Panc1 (cell line): ENCODE measurements around the gene MSRB3. TPM values are rescaled to one million over a fixed set of nuclear protein-coding genes. Genes with fewer than 3 reads are reported as not detected.

Experiments used
- ATAC-seq: fragments of 200-7000 bp; cut with Tn5 transposase; 2 replicates; pipeline ENCODE4 v1.9.1; 2020; ENCODE audit warnings: mild to moderate bottlenecking, moderate library complexity
- BruUV-seq: library from RNA; stranded (reverse); fragments of 400-500 nt; replicated peaks from 2 replicates; lab custom pipeline; 2021; lab: Mats Ljungman, UMichigan
- CTCF ChIA-PET: fragments of 300-600 bp; sonication (Branson Sonifier 250); formaldehyde crosslinking; loops from one replicate; lab custom pipeline; 2022; ENCODE audit warnings: antibody characterized with exemption; lab: Charles Lee
- POLR2A ChIA-PET: fragments of 300-600 bp; sonication (Branson Sonifier 250); formaldehyde crosslinking; loops from one replicate; lab custom pipeline; 2022; ENCODE audit warnings: antibody characterized with exemption; lab: Charles Lee
- DNase-seq: peaks from one replicate; pipeline ENCODE4 v3.0.0-alpha.2; 2010; ENCODE audit warnings: low read depth, low spot score
- H3K27ac ChIP-seq: 2 replicates; pipeline ENCODE4 v1.5.1; 2011; ENCODE audit warnings: mild to moderate bottlenecking, low read length, inconsistent platforms
- H3K27me3 ChIP-seq: fragments of 200-500 bp; sonication (Bioruptor generic); 2 replicates; pipeline ENCODE4 v1.6.0; 2014; ENCODE audit warnings: low read length, inconsistent platforms; ENCODE audit not compliant: control insufficient read depth, insufficient read depth
- H3K36me3 ChIP-seq: fragments of 200-500 bp; sonication (Bioruptor generic); 2 replicates; pipeline ENCODE4 v1.5.1; 2014; ENCODE audit warnings: inconsistent platforms, mild to moderate bottlenecking, low read length, moderate library complexity; ENCODE audit not compliant: control insufficient read depth, insufficient read depth
- H3K4me1 ChIP-seq: 2 replicates; pipeline ENCODE4 v1.5.1; 2011; ENCODE audit warnings: inconsistent platforms, mild to moderate bottlenecking, low read length, moderate library complexity; ENCODE audit not compliant: control insufficient read depth, insufficient read depth
- H3K4me3 ChIP-seq, 2 experiments: 2 replicates each; pipeline ENCODE4 v1.5.1; 2011 to 2012; ENCODE audit warnings: low read depth in 2 of 2, low read length in 2 of 2, mild to moderate bottlenecking in 2 of 2, inconsistent platforms in 1 of 2, moderate library complexity in 1 of 2
- H3K9me3 ChIP-seq: fragments of 200-500 bp; sonication (Bioruptor generic); 2 replicates; pipeline ENCODE4 v1.5.1; 2014; ENCODE audit warnings: low read depth, mild to moderate bottlenecking, inconsistent platforms, low read length, moderate library complexity; ENCODE audit not compliant: control insufficient read depth, insufficient read depth
- POLR2AphosphoS5 ChIP-seq: IDR thresholded peaks from 2 replicates; pipeline ENCODE4 v1.6.1; 2012; ENCODE audit warnings: mild to moderate bottlenecking, low read depth, low read length, moderate library complexity
- REST ChIP-seq, 2 experiments: IDR thresholded peaks; 2 replicates each; pipeline ENCODE4 v1.6.1; 2011 to 2012; ENCODE audit warnings: low read depth in 2 of 2, control low read depth in 1 of 2, low read length in 1 of 2, mild to moderate bottlenecking in 1 of 2, moderate library complexity in 1 of 2; ENCODE audit not compliant: insufficient read depth in 1 of 2
- SIN3A ChIP-seq: IDR thresholded peaks from 2 replicates; pipeline ENCODE4 v1.6.1; 2012; ENCODE audit warnings: low read depth, mild to moderate bottlenecking, low read length, moderate library complexity, borderline replicate concordance; ENCODE audit not compliant: insufficient read depth
- TCF7L2 ChIP-seq: IDR thresholded peaks from 2 replicates; pipeline ENCODE4 v1.6.1; 2011; ENCODE audit warnings: mild to moderate bottlenecking, low read depth, low read length, inconsistent platforms
- in situ Hi-C: cut with HindIII; loops from 2 replicates; pipeline ENCODE4 v1.10.0; 2016; ENCODE audit warnings: low sequenced_read_pairs, low pct_unique_long_range_greater_than_20kb
- intact Hi-C: fragments of 100-400 bp; cut with micrococcal nuclease; formaldehyde crosslinking; loops from one replicate; pipeline ENCODE4 v1.10.0; 2022; ENCODE audit not compliant: unreplicated experiment
- total RNA-seq: library from RNA; stranded (reverse); gene quantifications from one replicate; pipeline ENCODE4 v1.2.1, GENCODE V29; 2021; ENCODE audit not compliant: unreplicated experiment
- TF ChIP-seq, protein P1 (sequence below): fragments of 450-650 bp; IDR thresholded peaks from 2 replicates; pipeline ENCODE4 v1.5.1; 2017; ENCODE audit warnings: mild to moderate bottlenecking

MSRB3 gene
- total RNA-seq, 1 experiment from 2014 or later: 89.7 TPM

DNA sequence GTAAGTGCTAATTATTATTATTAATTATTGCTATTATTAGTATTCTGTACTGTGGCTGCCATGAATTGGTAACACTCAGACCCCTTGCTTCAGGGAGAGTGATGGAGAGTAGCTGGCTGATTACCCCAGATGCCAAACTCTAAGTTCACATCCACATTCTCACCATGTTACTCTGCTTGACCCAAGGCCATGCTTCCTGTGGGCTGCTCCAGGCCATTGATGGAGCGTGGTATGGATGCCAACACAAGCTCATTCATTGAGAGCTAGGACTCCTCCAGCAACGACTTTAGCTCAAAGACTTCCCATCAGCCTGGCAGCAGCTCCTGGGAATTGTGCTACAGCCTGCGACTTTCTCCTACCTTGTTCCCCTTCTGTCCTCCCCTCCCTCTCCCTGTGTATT, 233.4 kb downstream of the MSRB3 start:
- in situ Hi-C loops (no loop called here), intact Hi-C loops (no loop called here)
- Histone ChIP-seq H3K4me3 (no peak overlapping the region), H3K36me3 (no peaks in the 10 kb centered on the region), H3K4me1 (no peaks in the 10 kb centered on the region), H3K27ac (no peak overlapping the region), H3K9me3 (no peaks in the 10 kb centered on the region), H3K27me3 (no peaks in the 10 kb centered on the region)
- POLR2A ChIA-PET: no interaction called here
- no peak for TF ChIP-seq REST (IDR thresholded peaks at IDR 0.05; ENCODE audit: insufficient read depth in 1 of 2, low read depth in 2 of 2, low read length in 1 of 2)
- no peak for TF ChIP-seq POLR2AphosphoS5
- TF ChIP-seq TCF7L2: no peak
- TF ChIP-seq SIN3A: no peak
- TF ChIP-seq, protein P1, sequence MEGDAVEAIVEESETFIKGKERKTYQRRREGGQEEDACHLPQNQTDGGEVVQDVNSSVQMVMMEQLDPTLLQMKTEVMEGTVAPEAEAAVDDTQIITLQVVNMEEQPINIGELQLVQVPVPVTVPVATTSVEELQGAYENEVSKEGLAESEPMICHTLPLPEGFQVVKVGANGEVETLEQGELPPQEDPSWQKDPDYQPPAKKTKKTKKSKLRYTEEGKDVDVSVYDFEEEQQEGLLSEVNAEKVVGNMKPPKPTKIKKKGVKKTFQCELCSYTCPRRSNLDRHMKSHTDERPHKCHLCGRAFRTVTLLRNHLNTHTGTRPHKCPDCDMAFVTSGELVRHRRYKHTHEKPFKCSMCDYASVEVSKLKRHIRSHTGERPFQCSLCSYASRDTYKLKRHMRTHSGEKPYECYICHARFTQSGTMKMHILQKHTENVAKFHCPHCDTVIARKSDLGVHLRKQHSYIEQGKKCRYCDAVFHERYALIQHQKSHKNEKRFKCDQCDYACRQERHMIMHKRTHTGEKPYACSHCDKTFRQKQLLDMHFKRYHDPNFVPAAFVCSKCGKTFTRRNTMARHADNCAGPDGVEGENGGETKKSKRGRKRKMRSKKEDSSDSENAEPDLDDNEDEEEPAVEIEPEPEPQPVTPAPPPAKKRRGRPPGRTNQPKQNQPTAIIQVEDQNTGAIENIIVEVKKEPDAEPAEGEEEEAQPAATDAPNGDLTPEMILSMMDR: no peak
- ATAC-seq (no peak), DNase-seq (no peak)
- CTCF ChIA-PET: no interaction called here
- BruUV-seq: no TSS peak

Other genes starting within 250 kb of the MSRB3 start
- not detected for gene WIF1, start 157.4 kb upstream of the MSRB3 start, total RNA-seq
- gene LEMD3, start 109.1 kb upstream of the MSRB3 start, total RNA-seq: 26.9 TPM